Activated CD8-positive, alpha-beta memory T cell treated with anti-CD3 and anti-CD28 coated beads for 1 hour (primary cell): Measurements from ENCODE around the gene PIP4K2C.

Experiments
- DNase-seq, 2 donors: peaks; one replicate each; pipeline ENCODE4 v3.0.0-alpha.2; 2020; ENCODE audit warnings: low read depth in 1 of 2; ENCODE audit errors: extremely low read depth in 1 of 2

Gene PIP4K2C

GRCh38 chr12:57590864-57591781, at the start of gene PIP4K2C:
TSS of gene PIP4K2C (plus strand) at chr12:57591192. CDS start at chr12:57591290, 98 bp downstream.
- peak in 1 of 2 donors; percentile 66 for DNase-seq

GRCh38 chr12:57541717-57542116, 49.3 kb upstream of the PIP4K2C start:
- no peak for DNase-seq

GRCh38 chr12:57543581-57543980, 47.4 kb upstream of the PIP4K2C start:
- DNase-seq, result no peak

GRCh38 chr12:57545809-57546437, 45.1 kb upstream of the PIP4K2C start:
- DNase-seq, result no peak

GRCh38 chr12:57546438-57547287, 44.3 kb upstream of the PIP4K2C start, which contains the start of gene DCTN2:
TSS of gene DCTN2 (minus strand) at chr12:57547192. CDS start at chr12:57547063, 129 bp downstream.
- DNase-seq, result peak; percentile 78 to 85

- DNase-seq, result no peak
Measured at GRCh38 chr12:57547288-57548012, 43.5 kb upstream of the PIP4K2C start.

- DNase-seq, result no peak
Measured at GRCh38 chr12:57548013-57548315, 43.0 kb upstream of the PIP4K2C start.

GRCh38 chr12:57548488-57548887, 42.5 kb upstream of the PIP4K2C start:
- no peak for DNase-seq

- DNase-seq, result no peak
Measured at GRCh38 chr12:57549203-57549908, 41.6 kb upstream of the PIP4K2C start.

- peak in 1 of 2 donors; percentile 34 for DNase-seq
Measured at GRCh38 chr12:57549909-57550640, 40.9 kb upstream of the PIP4K2C start, which contains the start of gene KIF5A. TSS of gene KIF5A (plus strand) at chr12:57550044. CDS start at chr12:57550272, 228 bp downstream.

GRCh38 chr12:57550641-57551549, 40.1 kb upstream of the PIP4K2C start:
- DNase-seq, result no peak

- DNase-seq, result no peak
Measured at GRCh38 chr12:57551637-57552305, 39.2 kb upstream of the PIP4K2C start.

GRCh38 chr12:57552306-57552651, 38.7 kb upstream of the PIP4K2C start:
- no peak for DNase-seq

GRCh38 chr12:57552835-57553313, 38.1 kb upstream of the PIP4K2C start:
- no peak for DNase-seq

GRCh38 chr12:57553343-57554202, 37.4 kb upstream of the PIP4K2C start:
- no peak for DNase-seq

- DNase-seq, result no peak
Measured at GRCh38 chr12:57554453-57554852, 36.5 kb upstream of the PIP4K2C start.

- DNase-seq, result no peak
Measured at GRCh38 chr12:57554897-57555296, 36.1 kb upstream of the PIP4K2C start.
